DMS153 treated with DMSO at 0.1 percent for 48 hours (cell line): ENCODE data around the gene LSS.
A peak's percentile ranks its signal among the peaks of the same experiment; 100 is the strongest.

Experiments used
- DNase-seq: peaks from one replicate; lab custom pipeline; 2025; ENCODE audit not compliant: unreplicated experiment; lab: John Stamatoyannopoulos, UW

The LSS gene

DNA sequence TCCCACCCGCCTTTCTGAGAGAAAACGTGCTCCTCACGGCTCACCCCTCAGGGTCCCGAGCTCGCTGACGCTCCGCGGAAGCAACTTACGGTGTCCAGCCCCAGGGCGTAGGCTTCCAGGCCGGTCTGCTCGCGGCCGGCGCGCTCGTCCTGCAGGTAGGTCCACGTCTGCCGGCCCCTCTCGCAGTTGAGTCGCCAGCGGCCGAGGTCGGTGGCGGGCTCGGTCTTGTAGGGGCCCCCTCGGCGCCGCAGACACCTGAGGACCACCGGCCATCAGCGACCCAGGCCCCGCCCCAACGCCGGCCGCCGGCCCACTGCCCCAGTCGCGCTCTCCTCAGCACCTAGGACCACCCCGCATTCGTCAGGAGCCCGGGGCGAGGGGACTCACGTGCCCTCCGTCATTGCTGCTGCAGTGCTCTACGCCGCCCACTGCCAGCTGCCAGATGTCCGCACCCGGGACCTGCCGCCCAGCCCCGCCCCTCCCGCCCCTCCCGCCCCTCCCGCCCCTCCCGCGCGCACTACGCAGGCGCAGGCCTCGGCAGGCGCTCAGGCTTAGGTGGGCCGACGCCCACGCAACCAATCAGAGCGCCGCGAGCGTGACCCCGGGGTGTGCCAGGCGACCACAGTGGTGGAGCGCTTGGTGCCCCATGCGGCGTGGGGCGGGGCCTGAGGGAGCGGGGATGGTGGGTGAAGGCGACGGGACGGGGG lies at the start of gene LSS:
LSS (minus strand) TSS at position 430 of the 707 bp plus-strand sequence; CDS start at position 401, 29 bp downstream.
- peak; percentile 88 for DNase-seq

DNA sequence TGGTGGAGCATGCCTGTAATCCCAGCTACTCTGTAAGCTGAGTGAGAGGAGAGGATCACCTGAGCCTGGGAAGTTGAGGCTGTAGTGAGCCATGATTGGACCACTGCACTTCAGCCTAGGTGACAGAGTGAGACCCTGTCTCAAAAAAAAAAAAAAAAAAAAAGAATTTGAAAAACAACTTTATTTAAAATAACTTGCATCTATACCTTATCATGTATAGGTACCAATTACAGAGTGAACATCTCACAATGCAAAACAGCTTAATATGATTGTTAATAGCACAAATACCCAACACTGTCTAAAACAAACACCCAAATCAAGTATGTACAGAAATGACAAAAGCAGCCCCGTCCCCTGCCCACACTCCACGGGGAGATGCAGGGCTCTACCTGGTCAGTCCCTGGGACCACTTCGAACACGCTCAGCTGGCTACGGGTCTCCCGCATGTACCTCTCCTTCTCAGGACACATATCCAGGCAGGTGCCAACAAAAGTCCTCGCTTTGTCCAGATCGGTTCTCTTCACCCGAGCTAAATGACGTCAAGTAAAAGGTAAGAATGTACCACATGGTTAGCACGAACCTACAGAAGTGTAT lies 46.3 kb upstream of the LSS start:
- DNase-seq, result no peak

DNA sequence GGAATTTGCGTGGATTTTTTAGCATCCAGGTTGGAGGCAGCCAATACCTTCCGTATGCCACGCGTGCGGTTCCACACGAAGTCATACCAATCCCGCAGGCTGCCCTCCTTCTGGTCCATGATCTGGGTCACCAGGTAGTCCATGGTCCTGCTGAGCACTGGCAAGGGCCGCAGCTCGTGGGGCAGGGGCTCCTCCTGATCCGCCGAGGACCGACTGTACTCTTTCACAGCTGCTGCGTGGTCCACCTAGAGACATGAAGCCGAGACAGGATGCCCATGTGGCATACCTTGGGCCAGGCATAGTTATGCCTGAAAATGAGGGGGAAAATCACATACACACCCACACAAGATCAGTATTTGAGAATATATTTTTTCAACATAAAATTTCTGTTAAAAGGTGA lies 44.8 kb upstream of the LSS start:
- no peak for DNase-seq

DNA sequence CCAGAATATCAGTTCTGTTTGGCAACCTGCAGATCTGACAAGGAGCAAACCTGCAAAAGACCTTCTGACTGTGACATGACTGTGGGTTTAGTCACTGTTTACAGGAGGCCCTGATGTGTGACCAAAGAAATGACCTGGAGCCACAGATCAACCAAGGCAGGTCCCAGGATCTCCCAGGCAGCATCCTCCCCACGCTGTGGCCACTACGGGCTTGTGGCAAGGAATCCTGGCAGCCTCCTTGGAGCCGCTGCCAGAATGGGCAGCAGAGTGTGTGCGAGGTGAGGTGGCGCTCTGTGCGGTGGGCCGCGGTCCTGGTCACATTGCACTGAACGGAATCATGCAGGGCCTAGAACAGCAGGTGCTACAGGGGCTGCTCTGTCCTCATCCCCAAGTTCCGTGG lies 40.9 kb upstream of the LSS start:
- DNase-seq, result no peak

DNA sequence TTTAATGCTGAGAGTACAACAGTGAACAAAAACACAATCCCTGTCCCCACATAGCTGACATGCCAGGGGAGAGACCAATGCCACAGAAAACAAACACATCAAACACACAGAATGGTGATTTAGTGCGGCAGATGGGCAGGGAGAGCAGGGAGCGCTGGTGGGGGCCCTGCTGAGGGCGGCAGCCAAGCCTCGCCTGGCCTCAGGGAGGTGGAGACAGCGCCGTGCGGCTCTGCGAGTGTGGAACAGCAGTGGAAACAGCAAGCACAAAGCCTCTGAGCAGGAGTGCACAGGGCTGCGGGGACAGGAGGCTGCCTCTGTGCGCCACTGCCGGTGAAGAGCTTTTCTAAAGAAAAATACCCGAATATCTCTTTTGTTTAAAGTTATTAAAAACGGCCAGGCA lies 39.8 kb upstream of the LSS start:
- DNase-seq, result no peak

DNA sequence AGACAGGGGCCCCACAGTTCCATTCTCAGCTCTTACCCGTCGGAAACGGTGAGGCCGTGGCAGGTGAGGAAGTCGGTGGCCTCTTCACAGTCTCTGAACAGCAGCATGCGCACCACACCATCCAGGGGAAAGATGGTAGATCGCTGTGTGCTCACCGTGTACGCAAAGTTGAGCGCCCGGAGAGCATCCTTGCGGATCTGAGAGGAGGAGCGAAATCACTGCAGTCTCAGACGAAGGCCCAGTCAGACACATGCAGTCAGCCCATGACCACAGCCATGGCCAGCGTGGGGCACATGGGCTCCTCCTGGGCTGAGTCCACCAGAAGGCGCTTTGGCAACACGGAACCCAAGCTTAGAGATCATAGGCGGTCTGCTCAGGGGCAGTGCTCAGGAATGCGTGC lies 38.4 kb upstream of the LSS start:
- no peak for DNase-seq

DNA sequence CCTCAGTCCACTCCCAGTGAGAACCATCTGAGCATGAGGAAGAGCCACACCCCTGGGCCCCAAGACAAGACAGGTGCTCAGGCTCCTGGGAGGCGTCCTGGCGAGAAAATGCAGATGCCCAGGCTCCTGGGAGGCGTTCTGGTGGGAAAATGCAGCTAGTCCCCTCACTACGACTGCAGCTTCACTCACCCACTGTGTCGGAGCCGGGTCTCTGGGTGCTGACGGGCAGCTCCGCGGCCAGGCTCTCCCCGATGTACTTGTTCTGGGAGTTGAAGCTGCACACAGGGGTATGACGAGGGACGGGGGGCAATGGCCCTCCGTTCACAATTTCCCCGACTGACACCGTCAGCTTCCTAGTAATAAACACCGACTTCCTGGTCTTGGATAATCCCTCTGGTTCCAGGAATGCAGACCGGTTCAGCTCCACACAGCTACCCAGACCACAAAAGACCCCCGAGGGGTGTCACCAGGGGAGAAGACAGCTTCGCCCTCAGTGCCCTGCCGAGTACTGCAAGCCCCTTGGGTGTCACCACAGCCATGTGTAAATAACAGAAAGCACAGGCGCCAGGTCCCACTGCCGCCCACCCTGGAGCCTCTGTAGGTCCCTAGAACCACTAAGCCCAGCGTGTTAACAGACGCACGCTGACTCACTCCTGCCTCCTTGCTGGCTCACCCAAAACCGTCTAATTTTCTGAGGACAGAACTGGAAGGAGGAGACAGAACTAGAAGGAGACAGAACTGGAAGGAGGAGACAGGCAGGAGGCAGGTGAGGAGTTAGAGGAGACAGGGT lies 37.4 kb upstream of the LSS start:
- no peak for DNase-seq

DNA sequence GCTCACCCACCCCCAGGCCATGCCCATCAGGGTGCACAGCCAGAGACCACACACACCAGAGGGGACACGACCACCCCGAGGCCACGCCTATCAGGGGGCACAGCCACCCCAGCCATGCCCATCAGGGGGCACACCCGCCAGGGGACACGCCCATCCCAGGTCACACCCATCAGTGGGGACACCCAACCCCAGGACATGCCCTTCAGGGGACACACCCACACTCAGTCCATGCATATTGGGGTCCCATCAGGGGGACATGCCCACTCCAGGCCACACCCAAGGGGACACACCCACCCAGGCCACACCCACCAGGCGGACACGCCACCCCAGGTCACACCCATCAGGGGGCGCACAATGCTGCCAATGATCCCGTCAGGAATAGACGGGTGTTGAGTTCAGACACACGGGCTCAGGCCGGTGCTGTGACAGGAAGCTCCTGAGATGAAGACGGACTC lies 36.1 kb upstream of the LSS start:
- no peak for DNase-seq

DNA sequence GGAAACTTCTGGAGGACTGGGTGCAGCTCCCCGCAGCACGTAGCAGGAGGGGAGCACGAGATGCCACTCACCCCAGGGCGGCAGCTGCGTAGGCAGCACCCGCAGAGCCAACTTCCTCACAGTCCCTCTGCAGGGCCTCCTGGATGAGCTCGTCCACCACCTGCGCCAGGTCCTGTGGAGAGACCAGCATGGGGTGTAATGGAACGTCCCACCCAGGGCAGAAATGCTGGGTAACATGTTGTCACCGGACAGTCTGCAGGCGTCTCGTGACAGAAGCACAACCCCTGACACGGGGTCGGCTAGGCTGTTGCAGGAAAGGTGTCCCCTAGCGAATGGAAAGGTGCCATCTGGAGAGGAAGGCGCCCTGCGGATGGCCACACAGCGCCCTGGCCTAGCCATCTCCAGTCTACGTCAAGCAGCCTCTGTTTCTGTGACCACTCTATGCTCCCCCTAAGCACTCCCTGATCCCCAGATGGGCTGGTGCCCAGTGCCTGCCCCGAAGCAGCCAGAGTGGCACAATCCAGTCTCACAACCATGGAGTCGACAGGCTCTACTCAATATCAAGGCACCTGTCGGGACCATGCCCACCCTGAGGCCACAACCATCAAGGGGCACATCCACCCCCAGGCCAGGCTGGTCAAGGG lies 35.6 kb upstream of the LSS start:
- DNase-seq, result no peak

DNA sequence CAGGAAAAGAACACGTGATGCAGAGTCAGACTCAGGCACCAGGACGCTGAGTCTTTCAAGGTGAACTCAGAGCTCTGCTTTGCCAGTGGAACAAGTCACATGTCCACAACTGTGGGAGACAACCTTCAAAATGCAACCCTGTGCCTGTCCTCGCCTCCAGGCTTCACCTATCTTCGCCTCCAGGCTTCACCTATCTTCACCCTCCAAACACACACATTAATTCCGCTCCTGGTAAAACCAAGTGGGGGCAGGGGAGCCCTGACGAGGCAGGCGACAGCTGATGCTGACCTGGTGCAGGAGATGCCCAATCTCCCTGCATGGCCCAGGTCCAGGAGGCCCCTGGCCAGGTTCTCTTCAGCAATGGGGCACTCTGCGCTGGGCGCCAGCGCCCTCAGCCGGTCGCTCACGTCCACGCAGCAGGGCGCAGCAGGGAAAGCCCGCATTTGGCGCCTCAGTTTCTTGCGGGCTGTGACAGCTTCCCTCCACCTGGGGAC lies 28.0 kb upstream of the LSS start:
- DNase-seq, result no peak

DNA sequence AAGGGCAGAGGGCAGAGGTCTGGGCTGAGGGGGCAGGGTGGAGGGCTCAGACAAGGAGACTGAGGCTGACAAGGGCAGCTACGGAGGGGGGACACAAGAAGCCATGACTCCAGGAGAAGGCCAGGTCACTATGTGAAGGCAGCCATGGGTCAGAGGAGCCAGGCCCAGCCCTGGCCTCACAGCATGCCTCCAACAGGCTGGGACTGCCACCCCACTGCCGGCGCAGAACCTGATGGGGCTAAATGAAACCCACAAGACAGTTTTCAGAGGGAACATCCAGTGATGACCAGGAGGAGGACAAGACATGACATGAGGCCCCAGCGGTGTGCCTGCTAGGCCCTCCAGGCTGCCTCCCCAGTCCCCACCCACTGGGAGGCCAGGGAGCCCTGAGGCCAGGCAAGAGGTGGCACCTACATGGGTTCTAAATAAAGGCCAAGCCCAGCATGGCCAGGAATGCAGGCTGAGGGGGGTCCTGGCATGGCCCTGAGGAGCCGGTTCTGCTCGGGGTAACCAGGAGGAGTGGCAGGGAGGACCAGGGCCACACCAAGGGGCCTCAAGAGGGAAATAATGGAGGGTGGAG lies 27.3 kb upstream of the LSS start:
- DNase-seq, result no peak

DNA sequence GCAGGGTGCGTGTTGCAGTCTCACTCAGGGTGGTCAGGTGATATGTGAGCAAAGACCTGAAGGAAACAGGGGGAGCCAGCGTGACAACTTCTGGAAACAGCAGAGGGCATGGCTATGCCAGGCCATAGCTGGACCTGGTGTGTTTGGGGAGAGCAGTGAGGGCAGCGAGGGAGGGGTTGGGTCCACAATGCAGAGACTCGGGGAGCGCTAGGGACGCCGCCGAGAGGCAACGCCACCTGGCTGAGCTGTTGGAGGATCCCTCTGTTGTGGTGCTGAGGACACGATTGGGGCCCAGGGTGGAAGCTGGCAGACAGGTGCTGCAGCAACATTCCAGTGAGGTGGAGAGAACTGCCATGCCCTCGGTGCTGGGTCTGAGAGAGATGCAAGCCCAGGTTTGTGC lies 26.6 kb upstream of the LSS start:
- no peak for DNase-seq

DNA sequence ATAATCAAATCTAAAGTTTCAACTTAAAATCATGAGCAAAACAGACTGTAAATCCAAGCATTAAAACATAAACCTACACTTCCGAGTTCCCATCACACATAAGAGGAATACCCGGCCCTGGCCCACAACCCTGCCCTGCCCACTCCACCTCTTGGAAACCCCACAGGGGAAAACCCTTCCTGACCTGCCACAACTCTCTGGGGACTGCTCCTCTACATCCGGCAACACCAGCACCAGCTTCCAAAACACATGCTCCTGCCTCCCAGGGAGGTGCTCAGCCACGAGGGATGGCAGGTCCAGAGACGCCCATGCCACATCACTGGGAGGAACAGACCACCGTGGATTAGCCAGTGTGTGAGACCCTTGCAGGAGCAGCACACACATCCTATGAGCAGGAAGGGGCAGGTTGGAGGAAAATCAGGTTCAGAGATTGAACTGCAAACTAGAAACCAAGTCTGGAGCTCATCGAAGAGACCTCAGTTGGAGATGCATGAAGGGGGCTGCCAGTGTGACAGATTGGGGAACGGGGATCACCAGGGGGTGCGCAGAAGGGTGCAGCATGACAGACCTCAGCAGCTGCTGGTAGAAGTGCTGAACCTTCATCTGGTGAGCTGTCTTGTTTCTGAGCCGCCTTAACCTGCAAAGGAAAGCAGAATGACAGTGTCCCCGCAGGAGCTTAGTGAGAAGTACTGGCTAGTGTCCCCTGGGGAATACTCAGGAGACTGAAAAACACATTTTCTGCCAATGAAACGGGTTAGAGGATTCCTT lies 25.8 kb upstream of the LSS start:
- no peak for DNase-seq

DNA sequence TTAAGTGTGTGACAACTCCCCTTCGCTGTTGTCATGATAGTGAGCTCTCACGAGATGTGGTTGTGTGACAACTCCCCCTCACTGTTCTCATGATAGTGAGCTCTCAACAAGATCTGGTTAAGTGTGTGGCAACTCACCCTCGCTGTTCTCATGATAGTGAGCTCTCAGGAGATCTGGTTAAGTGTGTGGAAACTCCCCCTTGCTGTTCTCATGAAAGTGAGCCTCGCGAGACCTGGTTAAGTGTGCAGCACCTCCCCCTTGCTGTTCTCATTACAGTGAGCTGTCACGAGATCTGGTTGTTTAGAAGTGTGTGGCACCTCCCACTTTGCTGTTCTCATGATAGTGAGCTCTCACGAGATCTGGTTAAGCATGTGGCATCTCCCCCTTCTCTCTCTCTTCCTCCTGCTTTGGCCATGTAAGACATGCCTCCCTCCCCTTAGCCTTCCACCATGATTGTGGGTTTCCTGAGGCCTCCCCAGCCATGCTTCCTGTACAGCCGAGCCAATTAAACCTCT lies 25.1 kb upstream of the LSS start:
- no peak for DNase-seq

DNA sequence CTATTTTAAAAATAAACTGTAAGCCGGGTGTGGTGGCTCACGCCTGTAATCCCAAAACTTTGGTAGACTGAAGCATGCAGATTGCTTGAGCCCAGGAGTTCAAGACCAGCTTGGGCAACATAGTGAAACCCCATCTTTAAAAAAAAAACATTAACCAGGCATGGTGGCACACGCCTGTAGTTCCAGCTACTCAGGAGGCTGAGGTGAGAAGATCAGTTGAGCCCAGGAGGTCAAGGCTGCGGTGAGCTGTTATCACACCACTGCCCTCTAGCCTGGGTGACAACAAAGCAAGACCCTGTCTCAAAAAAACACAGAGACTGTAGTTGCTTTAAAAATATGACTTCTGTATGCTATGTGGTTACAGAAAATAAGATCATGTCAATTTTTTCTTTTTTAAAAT lies 24.3 kb upstream of the LSS start:
- no peak for DNase-seq

DNA sequence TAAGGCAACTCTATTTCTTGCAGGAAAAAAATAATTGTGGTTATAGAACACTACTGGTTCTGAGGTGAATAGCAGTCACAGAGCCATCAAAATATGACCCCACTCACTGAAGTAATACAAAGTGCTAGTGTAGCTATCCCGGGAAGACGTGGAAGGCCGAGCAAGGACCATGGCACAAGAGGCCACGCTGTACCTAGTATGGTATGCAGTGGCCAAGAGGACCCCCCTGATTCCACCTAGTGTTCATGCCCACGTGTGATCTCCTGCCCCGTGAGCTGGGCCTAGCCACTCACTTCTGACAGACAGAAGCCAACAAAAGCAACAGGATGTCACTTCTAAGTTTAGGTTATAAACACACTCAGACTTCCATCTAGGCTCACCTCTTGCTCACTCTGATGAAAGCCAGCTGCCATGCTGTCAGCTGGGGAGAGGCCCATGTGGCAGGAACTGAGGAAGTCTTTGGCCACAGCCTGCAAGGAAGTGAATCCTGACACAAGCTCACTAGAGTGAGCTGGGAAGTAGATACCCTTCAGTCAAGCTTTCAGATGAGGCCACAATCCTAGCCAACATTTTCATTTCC lies 21.7 kb upstream of the LSS start:
- no peak for DNase-seq

DNA sequence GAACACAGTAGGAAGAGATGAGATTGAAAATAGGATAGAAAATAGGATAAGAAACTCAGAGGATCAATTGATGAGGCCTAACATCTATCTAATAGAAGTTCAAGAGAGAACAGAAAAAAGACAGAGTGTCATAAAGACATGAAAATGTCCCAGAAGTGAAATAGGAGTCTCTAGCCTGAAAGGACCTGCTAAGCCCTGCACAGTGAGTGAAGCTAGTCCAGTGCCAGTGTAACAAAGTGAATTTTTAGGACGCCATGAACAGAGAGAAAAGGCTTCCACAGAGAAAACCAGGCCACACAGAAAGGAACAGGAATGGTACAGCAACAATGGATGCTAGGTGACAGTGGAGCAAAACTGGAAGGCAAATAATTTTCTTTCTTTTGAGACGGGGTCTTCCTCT lies 20.3 kb upstream of the LSS start:
- DNase-seq, result no peak

DNA sequence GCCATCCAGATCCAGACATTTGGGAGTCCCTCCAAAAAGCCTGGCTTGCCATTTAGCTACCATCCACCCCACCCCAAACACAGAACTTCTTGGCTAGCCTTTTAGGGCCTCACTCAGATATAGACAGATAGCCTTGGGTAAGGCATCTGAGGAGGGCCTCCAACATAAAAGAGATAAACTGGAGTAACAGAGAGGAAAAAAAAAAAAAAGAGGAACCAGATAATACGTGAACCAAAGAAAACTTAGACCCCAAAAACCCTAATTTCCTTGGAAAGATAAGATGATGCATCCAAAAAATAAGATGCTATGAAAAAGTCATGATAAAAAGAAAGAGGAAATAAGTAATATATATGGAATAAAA lies 19.8 kb upstream of the LSS start:
- no peak for DNase-seq

DNA sequence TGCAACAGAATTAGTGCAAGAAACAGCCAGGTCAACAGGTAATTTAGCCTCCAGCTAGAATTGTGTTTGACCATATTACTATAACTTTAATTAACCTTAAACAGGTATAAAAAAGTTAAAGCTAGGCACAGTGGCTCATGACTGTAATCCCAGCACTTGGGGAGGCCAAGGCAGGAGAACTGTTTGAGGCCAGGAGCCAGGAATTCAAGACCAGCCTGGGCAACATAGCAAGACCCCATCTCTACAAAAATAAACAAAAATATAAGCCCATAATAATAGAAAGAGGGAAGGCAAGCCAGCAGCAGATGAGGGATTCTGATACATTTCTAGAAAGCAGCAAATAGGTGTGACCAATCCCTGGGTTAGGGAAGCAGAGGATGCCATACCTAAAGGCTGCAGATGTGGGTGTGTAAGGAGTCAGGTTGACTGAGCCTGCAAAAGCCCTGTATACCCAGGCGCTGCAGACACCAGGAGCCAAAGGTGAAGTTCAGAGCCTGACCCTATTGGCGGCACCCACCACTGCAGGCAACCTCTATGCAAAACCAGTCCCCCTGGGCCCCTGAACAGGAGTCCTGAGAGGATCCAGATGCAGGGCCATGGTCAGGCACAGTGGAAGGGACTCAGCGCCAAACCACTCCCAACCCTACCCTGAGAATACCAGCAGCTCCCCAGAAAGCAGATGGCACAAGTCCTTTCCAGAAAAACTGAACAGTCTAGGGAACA lies 19.3 kb upstream of the LSS start:
- DNase-seq, result no peak
